ENCODE results near the gene GSK3B. TPM values are rescaled to one million over a fixed set of nuclear protein-coding genes. Genes with fewer than 3 reads are reported as not detected.
A peak's percentile ranks its signal among the peaks of the same experiment; 100 is the strongest.

GSK3B gene
- total and polyA plus RNA-seq, 2 experiments from 2014 or later: 29.0 to 45.3 TPM

- no peaks in the 10 kb centered on the region for H3F3A ChIP-seq (replicated peaks; ENCODE audit: low read depth)
- H3K27me3 Mint-ChIP-seq (ENCODE audit: insufficient read depth, low read depth, poor library complexity): no peaks in the 10 kb centered on the region
- H3K27ac ChIP-seq (ENCODE audit: low read depth): no peak overlapping the region
- no peak overlapping the region for H3K27ac Mint-ChIP-seq
- H3K4me3 ChIP-seq: no peak overlapping the region
- peaks cover 10% of the 10 kb centered on the region; the same call in 1 of the 2 replicates for H3K4me1 ChIP-seq (ENCODE audit: insufficient read depth)
- peaks cover 17% of the 10 kb centered on the region for H3K4me1 Mint-ChIP-seq
- H3K36me3 Mint-ChIP-seq (ENCODE audit: low read depth): no peaks in the 10 kb centered on the region; the same call in 1 of the 3 replicates
- H3K79me2 ChIP-seq (replicated peaks; ENCODE audit: insufficient read depth): peaks cover 100% of the 10 kb centered on the region
- no peaks in the 10 kb centered on the region for H3K27me3 ChIP-seq (ENCODE audit: insufficient read depth)
- DNase-seq (ENCODE audit: low spot score) (peak; percentile 43), ATAC-seq (peak; percentile 44; the same call in 1 of the 3 replicates)
- H2AFZ ChIP-seq: no peak overlapping the region
- TF ChIP-seq ZNF331 (CRISPR knock-in tag; IDR thresholded peaks at IDR 0.05; ENCODE audit: low read depth): no peak
- TF ChIP-seq REST (IDR thresholded peaks at IDR 0.05; ENCODE audit: unreplicated experiment): peak; percentile 78
- TF ChIP-seq JUNB (IDR thresholded peaks at IDR 0.05; ENCODE audit: unreplicated experiment): no peak
- no peak for TF ChIP-seq CREB1 (CRISPR knock-in tag; IDR thresholded peaks at IDR 0.05; ENCODE audit: low read depth)
- no peak for TF ChIP-seq STAT1 (IDR thresholded peaks at IDR 0.05; ENCODE audit: unreplicated experiment)
- no peak for TF ChIP-seq CTCF (conservative IDR thresholded peaks at IDR 0.05; ENCODE audit: low read depth in 2 of 2)
- no peak for TF ChIP-seq ETS1 (IDR thresholded peaks at IDR 0.05)
- no peak for TF ChIP-seq ZNF462 (CRISPR knock-in tag; IDR thresholded peaks at IDR 0.05)
- H3K4me2 ChIP-seq: no peak overlapping the region
- H4K20me1 ChIP-seq (replicated peaks; ENCODE audit: insufficient read depth): peaks cover 58% of the 10 kb centered on the region
- H3K36me3 ChIP-seq (ENCODE audit: insufficient read depth): no peaks in the 10 kb centered on the region
- H3K9me2 ChIP-seq (ENCODE audit: insufficient read depth): no peaks in the 10 kb centered on the region
- no peaks in the 10 kb centered on the region for H3K9me3 Mint-ChIP-seq
- H3K4me3 Mint-ChIP-seq: no peak overlapping the region
Observed at GRCh38 chr3:120062474-120062873, 31.8 kb downstream of the GSK3B start.

Measured in GM23338 (cell line).